Peyer's patch (tissue), 4 donors: Measurements from ENCODE around the gene PRODH2. TPM values are rescaled to one million over a fixed set of nuclear protein-coding genes. Genes with fewer than 3 reads are reported as not detected.

Experiments
- DNase-seq, 3 donors: peaks; one replicate each; pipeline ENCODE4 v3.0.0-alpha.2; 2017 to 2019
- H3K27ac ChIP-seq, 4 donors: fragments of 200-600 bp; sonication (generic); one replicate each; pipeline ENCODE4 v1.5.1; 2016 to 2019
- H3K27me3 ChIP-seq, 2 donors: fragments of 200-600 bp; sonication (generic); one replicate each; pipeline ENCODE4 v1.5.1; 2019
- H3K36me3 ChIP-seq, 3 donors: fragments of 200-600 bp; sonication (generic); one replicate each; pipeline ENCODE4 v1.5.1; 2016 to 2019
- H3K4me1 ChIP-seq, 4 donors: fragments of 200-600 bp; sonication (generic); one replicate each; pipeline ENCODE4 v1.5.1; 2016 to 2019
- H3K4me3 ChIP-seq, 4 donors: fragments of 200-600 bp; sonication (generic); 1 replicate in 3 of 4; 2 replicates in 1 of 4; pipeline ENCODE4 v1.5.1; 2016 to 2019; ENCODE audit warnings: mild to moderate bottlenecking in 1 of 4
- H3K9me3 ChIP-seq, 4 donors: fragments of 200-600 bp; sonication (generic); one replicate each; pipeline ENCODE4 v1.5.1; 2016 to 2019; ENCODE audit warnings: mild to moderate bottlenecking in 1 of 4
- POLR2A ChIP-seq, 2 donors: fragments of 450-650 bp; IDR thresholded peaks; one replicate each; pipeline ENCODE4 v1.5.1; 2017; ENCODE audit warnings: antibody characterized with exemption in 2 of 2, mild to moderate bottlenecking in 2 of 2, moderate library complexity in 2 of 2
- total RNA-seq, 4 donors: library from RNA; depleted of rRNA; stranded (reverse); fragments of >200 nt; gene quantifications; one replicate each; pipeline ENCODE4 v1.1.0, GENCODE V29; 2016
- TF ChIP-seq, protein P1 (sequence below), 6 experiments: fragments of 450-650 bp in 4 of 6; fragments of 200-600 bp in 2 of 6; sonication (generic) in 1 of 6; IDR thresholded peaks; one replicate each; pipeline ENCODE4 v1.5.1; 2017 to 2019; ENCODE audit warnings: antibody characterized with exemption in 6 of 6, mild to moderate bottlenecking in 3 of 6, moderate library complexity in 1 of 6

Gene PRODH2
- total RNA-seq, 4 donors from 2014 or later: not detected

DNA sequence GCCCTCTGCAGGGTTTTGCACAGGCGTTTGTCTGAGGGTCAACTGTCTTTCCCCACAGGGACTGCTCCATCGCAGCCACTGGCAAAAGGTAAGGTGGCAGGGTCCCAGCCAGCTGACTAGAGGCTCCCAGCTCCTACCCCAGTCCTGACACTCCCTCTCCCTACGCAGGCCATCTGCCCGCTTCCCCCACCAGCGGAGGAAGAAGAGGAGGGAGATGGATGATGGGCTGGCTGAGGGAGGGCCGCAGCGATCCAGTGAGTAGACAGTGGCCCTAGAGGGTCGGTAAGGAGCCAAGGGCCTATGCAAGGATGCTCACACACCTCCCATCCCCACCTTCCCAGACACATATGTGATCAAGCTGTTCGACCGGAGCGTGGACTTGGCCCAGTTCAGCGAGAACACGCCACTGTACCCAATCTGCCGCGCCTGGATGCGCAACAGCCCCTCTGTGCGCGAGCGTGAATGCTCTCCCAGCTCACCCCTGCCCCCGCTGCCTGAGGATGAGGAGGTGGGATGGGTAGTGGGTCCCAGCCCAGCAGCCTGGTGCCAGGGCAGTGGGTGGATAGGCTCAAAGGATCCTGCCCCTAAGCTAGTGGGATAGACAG lies 59.8 kb downstream of the PRODH2 start:
- H3K27ac ChIP-seq: no peak overlapping the region

DNA sequence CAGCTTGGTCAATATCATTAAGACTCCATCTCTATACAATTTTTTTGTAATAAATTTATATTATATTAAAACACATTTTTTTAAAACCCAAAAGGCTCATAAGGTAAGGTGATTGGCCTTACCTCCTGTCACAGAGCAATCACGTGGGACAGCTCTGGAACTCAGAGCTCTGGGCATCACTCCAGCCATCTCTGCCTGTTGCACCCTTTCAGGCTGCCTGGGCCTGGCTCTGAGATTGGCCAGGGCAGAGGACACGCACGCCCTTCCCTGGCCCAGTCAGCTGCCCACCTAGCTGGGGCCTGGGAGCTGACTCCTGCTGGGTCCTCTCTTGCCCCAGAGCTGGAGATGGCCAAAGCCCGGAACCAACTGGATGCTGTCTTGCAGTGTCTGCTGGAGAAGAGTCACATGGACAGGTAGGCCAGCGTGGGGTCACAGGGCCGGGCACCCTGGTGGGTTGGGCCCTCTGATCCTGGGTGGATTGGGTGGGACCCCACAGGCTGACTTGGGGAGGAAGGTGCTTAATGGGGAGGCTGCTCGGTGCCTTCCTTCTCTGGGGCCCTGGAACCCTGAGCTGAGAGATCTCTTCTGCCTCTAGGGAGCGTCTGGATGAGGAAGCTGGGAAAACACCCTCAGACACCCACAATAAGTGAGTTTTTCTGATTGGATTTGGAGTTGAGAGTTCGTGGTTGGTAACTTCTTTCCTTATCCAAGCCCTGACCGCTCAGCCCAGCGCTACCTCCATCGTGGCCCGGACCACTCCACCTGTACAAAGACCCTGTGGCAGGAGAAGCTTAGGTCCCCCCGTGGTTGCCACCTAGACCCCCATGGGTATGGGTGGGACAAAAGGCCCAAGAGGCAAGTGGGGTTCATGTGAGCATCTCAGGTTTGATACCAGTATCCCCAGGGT lies 60.6 kb downstream of the PRODH2 start:
- Histone ChIP-seq H3K4me1 (peaks cover 4 to 43% (median 10%) of the 10 kb centered on the region in 4 donors), H3K27me3 (no peaks in the 10 kb centered on the region), H3K27ac (no peak overlapping the region), H3K36me3 (peaks cover 0 to 27% (median 0%) of the 10 kb centered on the region in 3 donors), H3K4me3 (no peak overlapping the region), H3K9me3 (no peaks in the 10 kb centered on the region)
- TF ChIP-seq POLR2A (IDR thresholded peaks at IDR 0.05): no peak
- TF ChIP-seq, protein P1, sequence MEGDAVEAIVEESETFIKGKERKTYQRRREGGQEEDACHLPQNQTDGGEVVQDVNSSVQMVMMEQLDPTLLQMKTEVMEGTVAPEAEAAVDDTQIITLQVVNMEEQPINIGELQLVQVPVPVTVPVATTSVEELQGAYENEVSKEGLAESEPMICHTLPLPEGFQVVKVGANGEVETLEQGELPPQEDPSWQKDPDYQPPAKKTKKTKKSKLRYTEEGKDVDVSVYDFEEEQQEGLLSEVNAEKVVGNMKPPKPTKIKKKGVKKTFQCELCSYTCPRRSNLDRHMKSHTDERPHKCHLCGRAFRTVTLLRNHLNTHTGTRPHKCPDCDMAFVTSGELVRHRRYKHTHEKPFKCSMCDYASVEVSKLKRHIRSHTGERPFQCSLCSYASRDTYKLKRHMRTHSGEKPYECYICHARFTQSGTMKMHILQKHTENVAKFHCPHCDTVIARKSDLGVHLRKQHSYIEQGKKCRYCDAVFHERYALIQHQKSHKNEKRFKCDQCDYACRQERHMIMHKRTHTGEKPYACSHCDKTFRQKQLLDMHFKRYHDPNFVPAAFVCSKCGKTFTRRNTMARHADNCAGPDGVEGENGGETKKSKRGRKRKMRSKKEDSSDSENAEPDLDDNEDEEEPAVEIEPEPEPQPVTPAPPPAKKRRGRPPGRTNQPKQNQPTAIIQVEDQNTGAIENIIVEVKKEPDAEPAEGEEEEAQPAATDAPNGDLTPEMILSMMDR (IDR thresholded peaks at IDR 0.05): no peak
- no peak for DNase-seq

More for the DNA sequence above, 59.8 kb downstream of the PRODH2 start:
- TF ChIP-seq, protein P1 (IDR thresholded peaks at IDR 0.05): no peak
- no peak for TF ChIP-seq POLR2A (IDR thresholded peaks at IDR 0.05)
- Histone ChIP-seq H3K27me3 (no peaks in the 10 kb centered on the region), H3K4me3 (no peak overlapping the region), H3K4me1 (peaks cover 7 to 45% (median 14%) of the 10 kb centered on the region in 4 donors), H3K9me3 (no peaks in the 10 kb centered on the region), H3K36me3 (peaks cover 0 to 27% (median 0%) of the 10 kb centered on the region in 3 donors)
- no peak for DNase-seq

DNA sequence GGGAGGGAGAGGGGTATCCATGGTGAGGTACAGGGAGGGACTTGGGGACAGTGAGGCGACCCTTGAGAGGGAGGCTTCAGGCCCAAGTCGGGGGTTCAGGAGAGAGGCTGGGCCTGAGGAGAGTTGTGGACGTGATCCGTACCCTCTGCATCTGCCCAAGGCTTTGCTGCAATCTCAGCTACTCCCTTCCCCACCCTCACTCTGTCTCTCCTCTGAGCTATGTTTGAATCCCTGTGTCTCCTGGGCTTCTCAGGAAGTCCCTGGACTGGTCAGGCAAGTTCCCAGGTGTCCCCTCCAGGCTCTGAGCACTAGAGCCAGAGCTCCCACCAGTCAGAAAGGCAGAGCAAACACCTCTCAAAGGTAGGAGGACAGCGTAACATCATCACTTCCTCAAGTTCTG lies 62.5 kb downstream of the PRODH2 start:
- no peaks in the 10 kb centered on the region for H3K27me3 ChIP-seq
- no peaks in the 10 kb centered on the region for H3K9me3 ChIP-seq
- H3K4me1 ChIP-seq: peaks cover 3 to 34% (median 15%) of the 10 kb centered on the region in 4 donors
- DNase-seq: no peak
- TF ChIP-seq, protein P1 (IDR thresholded peaks at IDR 0.05): no peak
- no peak for TF ChIP-seq POLR2A (IDR thresholded peaks at IDR 0.05)
- no peak overlapping the region for H3K27ac ChIP-seq
- no peak overlapping the region for H3K4me3 ChIP-seq
- H3K36me3 ChIP-seq: peaks cover 0 to 27% (median 0%) of the 10 kb centered on the region in 3 donors

Other genes starting within 250 kb of the PRODH2 start
- gene ATP4A, start 249.2 kb downstream of the PRODH2 start, total RNA-seq: not detected
- not detected for gene PMIS2, start 226.7 kb downstream of the PRODH2 start, total RNA-seq
- gene HAUS5, start 200.1 kb downstream of the PRODH2 start, total RNA-seq: 10 to 100 TPM in 2 of 4 donors, 1 to 10 TPM in 2; 2.8 to 42.9 (median 8.3) TPM
- 10 to 100 TPM; 57.3 to 64.4 (median 63.1) TPM for gene RBM42, start 183.8 kb downstream of the PRODH2 start, total RNA-seq
- 1 to 10 TPM in 2 of 4 donors, not detected in 2; 1.6 to 1.8 TPM for gene ETV2, start 171.1 kb downstream of the PRODH2 start, total RNA-seq
- gene COX6B1, start 164.5 kb downstream of the PRODH2 start, total RNA-seq: 100 to 1,000 TPM; 462 to 930 (median 787) TPM
- gene UPK1A, start 146.3 kb downstream of the PRODH2 start, total RNA-seq: not detected
- 1 to 10 TPM in 1 of 4 donors, not detected in 3; 2.5 TPM for gene ZBTB32, start 108.3 kb downstream of the PRODH2 start, total RNA-seq
- 10 to 100 TPM; 27.8 to 62.6 (median 41.9) TPM for gene KMT2B, start 94.8 kb downstream of the PRODH2 start, total RNA-seq
- gene IGFLR1, start 70.4 kb downstream of the PRODH2 start, total RNA-seq: 10 to 100 TPM in 3 of 4 donors, 1 to 10 TPM in 1; 8.3 to 14.2 (median 12.3) TPM
- 10 to 100 TPM; 14.5 to 70.5 (median 34.6) TPM for gene U2AF1L4, start 67.4 kb downstream of the PRODH2 start, total RNA-seq
- 10 to 100 TPM in 3 of 4 donors, 1 to 10 TPM in 1; 8.3 to 48.2 (median 40.6) TPM for gene PSENEN, start 67.2 kb downstream of the PRODH2 start, total RNA-seq
- 10 to 100 TPM; 11.6 to 30.5 (median 20.2) TPM for gene LIN37, start 64.3 kb downstream of the PRODH2 start, total RNA-seq
- 10 to 100 TPM in 2 of 4 donors, 1 to 10 TPM in 2; 9.2 to 19.8 (median 13.6) TPM for gene HSPB6, start 55.8 kb downstream of the PRODH2 start, total RNA-seq
- 10 to 100 TPM in 3 of 4 donors, 1 to 10 TPM in 1; 6.0 to 36.8 (median 27.2) TPM for gene PROSER3, start 54.7 kb downstream of the PRODH2 start, total RNA-seq
- gene ARHGAP33, start 37.3 kb downstream of the PRODH2 start, total RNA-seq: 100 to 1,000 TPM in 1 of 4 donors, 10 to 100 TPM in 2, 1 to 10 TPM in 1; 8.6 to 166 (median 20.0) TPM
- not detected for gene NPHS1, start 39.7 kb upstream of the PRODH2 start, total RNA-seq
- 1 to 10 TPM in 1 of 4 donors, not detected in 3; 1.7 TPM for gene KIRREL2, start 44.1 kb upstream of the PRODH2 start, total RNA-seq
- 1 to 10 TPM in 3 of 4 donors, under 1 TPM in 1; 0.53 to 8.3 (median 1.7) TPM for gene APLP1, start 55.7 kb upstream of the PRODH2 start, total RNA-seq
- 10 to 100 TPM in 3 of 4 donors, 1 to 10 TPM in 1; 8.4 to 38.0 (median 23.6) TPM for gene NFKBID, start 87.7 kb upstream of the PRODH2 start, total RNA-seq
- gene HCST, start 89.7 kb upstream of the PRODH2 start, total RNA-seq: 1 to 10 TPM in 1 of 4 donors, not detected in 3; 9.7 TPM
- 10 to 100 TPM in 3 of 4 donors, 1 to 10 TPM in 1; 4.2 to 56.1 (median 20.2) TPM for gene TYROBP, start 95.5 kb upstream of the PRODH2 start, total RNA-seq
- 10 to 100 TPM in 3 of 4 donors, 1 to 10 TPM in 1; 8.3 to 34.4 (median 22.1) TPM for gene LRFN3, start 123.5 kb upstream of the PRODH2 start, total RNA-seq
- 10 to 100 TPM; 15.7 to 48.0 (median 39.1) TPM for gene SDHAF1, start 182.3 kb upstream of the PRODH2 start, total RNA-seq
- gene SYNE4, start 196.0 kb upstream of the PRODH2 start, total RNA-seq: 1 to 10 TPM in 2 of 4 donors, under 1 TPM in 1, not detected in 1; 0.67 to 6.8 (median 6.1) TPM
- 10 to 100 TPM; 26.4 to 56.9 (median 39.8) TPM for gene ALKBH6, start 201.4 kb upstream of the PRODH2 start, total RNA-seq
- 1 to 10 TPM; 1.8 to 9.8 (median 5.2) TPM for gene CLIP3, start 220.0 kb upstream of the PRODH2 start, total RNA-seq
- gene THAP8, start 241.4 kb upstream of the PRODH2 start, total RNA-seq: 10 to 100 TPM in 2 of 4 donors, 1 to 10 TPM in 2; 4.9 to 12.4 (median 8.2) TPM
- 10 to 100 TPM in 1 of 4 donors, 1 to 10 TPM in 3; 1.1 to 15.7 (median 2.9) TPM for gene WDR62, start 242.1 kb upstream of the PRODH2 start, total RNA-seq